ENCODE results near the gene GPA33.

Gene GPA33

GRCh38 chr1:167100730-167101129 lies 10.6 kb upstream of the GPA33 start:
- no peak for DNase-seq (ENCODE audit: low spot score)

GRCh38 chr1:167099851-167100250 lies 9.7 kb upstream of the GPA33 start:
- no peak for DNase-seq (ENCODE audit: low spot score)
- TF ChIP-seq CTCF (IDR thresholded peaks at IDR 0.05; ENCODE audit: extremely low read depth, missing control alignments) = no peak

More at GRCh38 chr1:167100730-167101129, 10.6 kb upstream of the GPA33 start:
- no peak for TF ChIP-seq CTCF (IDR thresholded peaks at IDR 0.05; ENCODE audit: extremely low read depth, missing control alignments)

- no peak for TF ChIP-seq CTCF (IDR thresholded peaks at IDR 0.05; ENCODE audit: extremely low read depth, missing control alignments)
- no peak for DNase-seq (ENCODE audit: low spot score)
These were observed 5.2 kb upstream of the GPA33 start for GRCh38 chr1:167095368-167095767.

- no peak for TF ChIP-seq CTCF (IDR thresholded peaks at IDR 0.05; ENCODE audit: extremely low read depth, missing control alignments)
- no peak for DNase-seq (ENCODE audit: low spot score)
These were observed 4.5 kb upstream of the GPA33 start for GRCh38 chr1:167094690-167095089.

GRCh38 chr1:167093846-167094516 lies 3.8 kb upstream of the GPA33 start, which contains the start of gene STYXL2:
Gene STYXL2, plus strand, starts transcription at chr1:167094075. Its CDS starts 775 bp downstream, at chr1:167094850.
- no peak for DNase-seq (ENCODE audit: low spot score)
- TF ChIP-seq CTCF (IDR thresholded peaks at IDR 0.05; ENCODE audit: extremely low read depth, missing control alignments) = no peak

- no peak for TF ChIP-seq CTCF (IDR thresholded peaks at IDR 0.05; ENCODE audit: extremely low read depth, missing control alignments)
- DNase-seq (ENCODE audit: low spot score) = no peak
These were observed 2.5 kb upstream of the GPA33 start for GRCh38 chr1:167092653-167093052.

GRCh38 chr1:167089939-167090313 lies 251 bp downstream of the GPA33 start:
- no peak for TF ChIP-seq CTCF (IDR thresholded peaks at IDR 0.05; ENCODE audit: extremely low read depth, missing control alignments)
- DNase-seq (ENCODE audit: low spot score) = no peak
